PC-3 (cell line): ENCODE measurements around the gene DLG5. TPM values are rescaled to one million over a fixed set of nuclear protein-coding genes. Genes with fewer than 3 reads are reported as not detected.

ENCODE experiments used
- ATAC-seq: fragments of 200-7000 bp; cut with Tn5 transposase; 2 replicates; pipeline ENCODE4 v1.9.1; 2020; ENCODE audit warnings: mild to moderate bottlenecking, moderate library complexity
- BruUV-seq: library from RNA; stranded (reverse); fragments of 400-500 nt; replicated peaks from 2 replicates; lab custom pipeline; 2021; lab: Mats Ljungman, UMichigan
- CTCF ChIA-PET: fragments of 300-600 bp; sonication (Branson Sonifier 250); formaldehyde crosslinking; loops from one replicate; lab custom pipeline; 2022; ENCODE audit warnings: antibody characterized with exemption; lab: Charles Lee
- POLR2A ChIA-PET: fragments of 300-600 bp; sonication (Branson Sonifier 250); formaldehyde crosslinking; loops from one replicate; lab custom pipeline; 2022; ENCODE audit warnings: antibody characterized with exemption; ENCODE audit not compliant: unreplicated experiment; lab: Charles Lee
- DNase-seq: peaks from one replicate; pipeline ENCODE4 v3.0.0-alpha.2; 2015
- H2AFZ ChIP-seq: fragments of 300-600 bp; sonication (generic); 2 replicates; pipeline ENCODE4 v1.6.0; 2016; ENCODE audit warnings: antibody characterized with exemption, low read length
- H3F3A ChIP-seq: fragments of 300-600 bp; sonication (generic); one replicate; pipeline ENCODE4 v1.6.0; 2017; ENCODE audit warnings: antibody characterized with exemption, low read length, control low read depth, mild to moderate bottlenecking; ENCODE audit not compliant: unreplicated experiment
- H3K27ac ChIP-seq: fragments of 300-600 bp; sonication (generic); 2 replicates; pipeline ENCODE4 v1.5.1; 2016; ENCODE audit warnings: mild to moderate bottlenecking, low read length
- H3K27me3 ChIP-seq: fragments of 300-600 bp; sonication (generic); 2 replicates; pipeline ENCODE4 v1.6.1; 2016; ENCODE audit warnings: low read length, mixed read lengths
- H3K36me3 ChIP-seq: fragments of 300-600 bp; sonication (generic); 2 replicates; pipeline ENCODE4 v1.6.1; 2016; ENCODE audit warnings: low read depth, mixed run types, low read length, mixed read lengths
- H3K4me1 ChIP-seq: fragments of 300-600 bp; sonication (generic); 2 replicates; pipeline ENCODE4 v1.5.1; 2016; ENCODE audit warnings: low read length; ENCODE audit not compliant: insufficient read depth
- H3K4me2 ChIP-seq: fragments of 300-600 bp; sonication (generic); 2 replicates; pipeline ENCODE4 v1.6.0; 2016; ENCODE audit warnings: low read length
- H3K4me3 ChIP-seq: fragments of 300-600 bp; sonication (generic); 2 replicates; pipeline ENCODE4 v1.5.1; 2016; ENCODE audit warnings: mild to moderate bottlenecking, low read length, mixed read lengths
- H3K79me2 ChIP-seq: fragments of 300-600 bp; sonication (generic); 2 replicates; pipeline ENCODE4 v1.6.1; 2017; ENCODE audit warnings: low read length, mixed read lengths
- H3K9ac ChIP-seq: fragments of 300-600 bp; sonication (generic); 2 replicates; pipeline ENCODE4 v1.6.0; 2016; ENCODE audit warnings: mild to moderate bottlenecking, low read length
- H3K9me2 ChIP-seq: fragments of 300-600 bp; sonication (generic); replicated peaks from 2 replicates; pipeline ENCODE4 v1.6.1; 2016; ENCODE audit warnings: mixed run types, low read length, mixed read lengths
- H3K9me3 ChIP-seq: fragments of 300-600 bp; sonication (generic); 2 replicates; pipeline ENCODE4 v1.6.1; 2016; ENCODE audit warnings: low read length, mixed read lengths
- H4K20me1 ChIP-seq: fragments of 300-600 bp; sonication (generic); 2 replicates; pipeline ENCODE4 v1.6.1; 2016; ENCODE audit warnings: low read length, mixed read lengths
- CTCF ChIP-seq: fragments of 300-600 bp; sonication (generic); conservative IDR thresholded peaks from 2 replicates; pipeline ENCODE4 v1.5.1; 2017; ENCODE audit warnings: antibody characterized with exemption, low read depth, mild to moderate bottlenecking, low read length
- EZH2 ChIP-seq: fragments of 300-600 bp; sonication (generic); IDR thresholded peaks from one replicate; pipeline ENCODE4 v1.6.1; 2017; ENCODE audit warnings: antibody characterized with exemption, mild to moderate bottlenecking, low read length; ENCODE audit not compliant: unreplicated experiment
- EZH2phosphoT487 ChIP-seq: fragments of 300-600 bp; sonication (generic); IDR thresholded peaks from 2 replicates; pipeline ENCODE4 v1.6.1; 2018; ENCODE audit warnings: mild to moderate bottlenecking, antibody characterized with exemption, low read length, borderline replicate concordance
- intact Hi-C: fragments of 100-400 bp; cut with micrococcal nuclease; formaldehyde crosslinking; loops from 2 replicates; pipeline ENCODE4 v1.9.0; 2023
- total RNA-seq: library from RNA; depleted of rRNA; stranded (reverse); fragments of >200 nt; gene quantifications from 2 replicates; pipeline ENCODE4 v1.2.3, GENCODE V29; 2014

The DLG5 gene
- total RNA-seq, 1 experiment from 2014 or later, result 118 TPM

DNA sequence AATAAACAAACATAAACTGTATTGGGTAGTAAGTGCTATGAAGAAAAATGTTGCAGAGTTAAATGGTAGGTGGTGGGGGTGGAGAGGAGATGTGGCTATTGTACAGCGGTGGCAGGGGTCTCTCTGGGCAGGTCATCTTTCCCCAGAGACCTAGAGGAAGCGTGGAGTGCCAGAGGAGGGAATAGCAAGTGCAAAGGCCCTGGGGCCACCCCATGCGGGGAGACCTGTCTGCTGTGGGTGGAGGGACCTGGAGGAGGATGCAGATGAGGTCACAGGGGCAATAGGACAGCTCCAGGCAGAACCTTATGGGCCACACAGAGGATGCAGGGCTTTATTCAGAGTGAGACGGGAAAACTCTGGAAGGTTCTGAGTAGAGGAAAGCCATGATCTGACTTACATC, 47.5 kb downstream of the DLG5 start:
- no peak for TF ChIP-seq EZH2
- TF ChIP-seq EZH2phosphoT487, result no peak
- Histone ChIP-seq H3F3A (peaks cover 4% of the 10 kb centered on the region), H3K36me3 (0 out of 2 replicates have a peak, but pooled peaks cover 4% of the 10 kb centered on the region), H3K27me3 (no peaks in the 10 kb centered on the region), H3K79me2 (peaks cover 84% of the 10 kb centered on the region), H3K9ac (no peak overlapping the region), H4K20me1 (peaks cover 14% of the 10 kb centered on the region; the same call in 1 of the 2 replicates), H3K9me2 (no peaks in the 10 kb centered on the region), H3K9me3 (no peaks in the 10 kb centered on the region), H3K4me1 (peaks cover 14% of the 10 kb centered on the region), H3K4me2 (no peak overlapping the region), H3K27ac (no peak overlapping the region), H3K4me3 (no peak overlapping the region), H2AFZ (no peak overlapping the region)
- POLR2A ChIA-PET, result no interaction called here
- DNase-seq (no peak), ATAC-seq (no peak)
- BruUV-seq, result no TSS peak
- intact Hi-C loops, result no loop called here
- CTCF ChIA-PET, result no interaction called here

DNA sequence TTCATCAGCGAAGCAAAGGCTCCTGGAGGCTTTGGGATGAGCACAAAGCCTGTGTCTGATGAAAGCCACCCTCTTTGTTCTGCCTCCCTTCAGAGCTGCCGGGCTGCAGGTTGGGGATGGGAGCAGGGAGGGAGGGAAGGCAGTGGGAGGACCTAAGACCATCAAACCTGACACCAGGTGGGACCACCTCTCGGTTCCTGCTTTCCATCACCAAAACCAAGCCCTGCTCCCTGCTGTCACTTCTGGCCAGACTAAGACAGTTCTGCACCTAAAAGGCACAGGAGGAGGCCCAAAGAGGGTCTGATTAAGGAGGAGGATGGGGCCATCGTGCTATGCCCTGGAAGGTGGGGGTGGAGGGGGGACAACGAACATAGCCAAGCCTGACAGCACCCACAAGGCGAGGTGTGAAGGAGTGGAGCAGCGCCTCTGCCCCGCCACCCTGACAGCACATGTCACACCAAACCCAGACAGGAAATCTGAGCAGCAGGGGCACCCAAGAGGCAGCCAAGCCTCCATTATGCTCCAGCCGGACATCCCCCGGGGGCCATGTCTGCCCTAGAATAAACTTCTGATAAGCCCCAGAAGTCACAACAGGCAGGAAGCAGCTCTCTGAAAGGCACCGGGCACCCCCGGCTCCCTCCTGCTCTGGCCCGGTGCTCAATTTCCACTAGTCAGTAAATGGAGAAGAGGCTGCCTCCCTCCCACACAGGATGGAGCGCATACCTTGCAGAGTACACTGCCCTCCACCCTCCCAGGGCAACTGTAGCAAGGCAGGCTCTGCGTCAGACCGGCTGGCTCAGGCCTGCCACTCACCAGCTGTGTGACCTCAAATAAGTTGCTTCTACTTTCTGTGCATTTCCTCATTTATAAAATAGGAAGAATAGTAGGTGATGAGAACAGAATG, 48.9 kb downstream of the DLG5 start:
- ChIA-PET POLR2A (no interaction called here), CTCF (interaction anchor here (0.6 kb wide), 1 partner anchor 121 kb away, joined by 3 read pairs; no protein-coding TSS in a partner anchor)
- Histone ChIP-seq H3K27ac (no peak overlapping the region), H3K4me3 (no peak overlapping the region), H3K79me2 (peaks cover 83% of the 10 kb centered on the region), H3K36me3 (0 out of 2 replicates have a peak, but pooled peaks cover 4% of the 10 kb centered on the region), H3K4me2 (no peak overlapping the region), H2AFZ (no peak overlapping the region), H3K27me3 (no peaks in the 10 kb centered on the region), H3K9ac (no peak overlapping the region), H3K4me1 (peaks cover 26% of the 10 kb centered on the region), H3F3A (peaks cover 5% of the 10 kb centered on the region), H4K20me1 (peaks cover 25% of the 10 kb centered on the region), H3K9me2 (no peaks in the 10 kb centered on the region), H3K9me3 (no peaks in the 10 kb centered on the region)
- BruUV-seq, result no TSS peak
- no peak for DNase-seq
- ATAC-seq, result no peak
- no peak for TF ChIP-seq EZH2phosphoT487
- no peak for TF ChIP-seq CTCF
- TF ChIP-seq EZH2, result no peak
- intact Hi-C loops, result no loop called here

- Histone ChIP-seq H4K20me1 (peaks cover 25% of the 10 kb centered on the region), H3K9me3 (no peaks in the 10 kb centered on the region), H3K27me3 (no peaks in the 10 kb centered on the region), H3K4me3 (no peak overlapping the region), H3K27ac (no peak overlapping the region), H3K9me2 (no peaks in the 10 kb centered on the region), H3K36me3 (no peaks in the 10 kb centered on the region), H2AFZ (no peak overlapping the region), H3K9ac (no peak overlapping the region), H3K4me1 (peaks cover 26% of the 10 kb centered on the region), H3F3A (peaks cover 5% of the 10 kb centered on the region), H3K79me2 (peaks cover 77% of the 10 kb centered on the region), H3K4me2 (no peak overlapping the region)
- intact Hi-C loops, result no loop called here
- TF ChIP-seq EZH2phosphoT487 (no peak), CTCF (no peak), EZH2 (no peak)
- no peak for ATAC-seq
- ChIA-PET CTCF (no interaction called here), POLR2A (no interaction called here)
- no peak for DNase-seq
- no TSS peak for BruUV-seq
Observed at GRCh38 chr10:77875730-77876129, 50.8 kb downstream of the DLG5 start.
